Left renal pelvis (tissue), 4 donors: ENCODE data around the gene PSMA1. TPM values are rescaled to one million over a fixed set of nuclear protein-coding genes. Genes with fewer than 3 reads are reported as not detected.
"Not testable (repeated sequence)": the region's sequence is repeated elsewhere in the genome, so short reads cannot be mapped to it uniquely, and the experiment has no call there.

Source experiments
- DNase-seq, 4 donors: peaks; one replicate each; pipeline ENCODE4 v3.0.0-alpha.2; 2013; ENCODE audit warnings: low read depth in 4 of 4, low spot score in 3 of 4
- polyA plus RNA-seq, 4 donors: library from polyadenylated mRNA; unstranded; fragments of 120-200 nt; gene quantifications; one replicate each; pipeline ENCODE4 v1.2.1, GENCODE V29; 2013; ENCODE audit not compliant: insufficient read length in 4 of 4

The PSMA1 gene
- polyA plus RNA-seq, result 100 to 1,000 TPM; 157 to 210 (median 175) TPM

DNA sequence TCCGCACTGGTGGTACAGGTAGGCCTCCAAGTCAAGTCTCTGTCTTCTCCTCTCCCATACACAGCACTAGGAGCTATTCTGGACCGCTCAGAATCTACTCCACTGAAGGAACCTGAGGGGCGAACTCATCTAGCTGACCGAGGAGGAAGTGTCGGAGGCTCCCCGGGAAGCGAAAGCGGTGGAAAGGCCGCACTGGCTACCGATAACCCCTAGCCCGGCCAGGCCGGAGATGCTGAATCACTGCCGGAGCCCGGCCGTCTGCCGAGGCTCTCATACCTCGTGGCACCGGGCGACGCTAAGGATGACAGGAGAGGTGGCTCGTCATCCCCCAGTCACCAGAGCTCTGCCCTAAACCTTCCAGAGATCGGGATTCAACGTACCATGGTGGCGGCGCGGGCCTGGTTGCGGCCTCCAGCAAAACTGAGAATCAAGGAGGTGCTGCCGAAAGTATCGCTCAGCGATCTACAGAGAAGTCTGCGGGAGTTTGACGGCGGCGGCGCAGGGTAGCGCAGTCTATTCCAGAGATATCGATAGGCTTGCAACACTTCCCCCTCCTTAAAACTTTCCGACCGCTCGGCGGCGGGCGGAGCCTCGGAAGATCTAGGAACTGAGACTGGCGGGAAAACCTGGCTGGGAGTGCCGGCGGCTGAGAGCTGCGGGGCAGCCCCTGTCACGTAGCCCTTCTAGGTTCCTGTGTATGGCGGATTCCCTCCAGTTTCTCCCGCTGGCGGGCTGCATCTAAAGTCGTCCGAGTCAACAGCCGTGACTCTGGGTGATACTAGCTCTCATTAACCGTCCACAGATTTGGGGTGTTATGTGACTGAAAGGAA is at the start of gene PSMA1:
TSS of gene PSMA1 (minus strand) at position 470 of the 830 bp plus-strand sequence. CDS start at position 383, 87 bp downstream.
- DNase-seq, result peak; percentile 82 to 90 (median 88)

GRCh38 chr11:14569516-14569915 is 49.3 kb upstream of the PSMA1 start:
- DNase-seq, result not testable (repeated sequence)

DNA sequence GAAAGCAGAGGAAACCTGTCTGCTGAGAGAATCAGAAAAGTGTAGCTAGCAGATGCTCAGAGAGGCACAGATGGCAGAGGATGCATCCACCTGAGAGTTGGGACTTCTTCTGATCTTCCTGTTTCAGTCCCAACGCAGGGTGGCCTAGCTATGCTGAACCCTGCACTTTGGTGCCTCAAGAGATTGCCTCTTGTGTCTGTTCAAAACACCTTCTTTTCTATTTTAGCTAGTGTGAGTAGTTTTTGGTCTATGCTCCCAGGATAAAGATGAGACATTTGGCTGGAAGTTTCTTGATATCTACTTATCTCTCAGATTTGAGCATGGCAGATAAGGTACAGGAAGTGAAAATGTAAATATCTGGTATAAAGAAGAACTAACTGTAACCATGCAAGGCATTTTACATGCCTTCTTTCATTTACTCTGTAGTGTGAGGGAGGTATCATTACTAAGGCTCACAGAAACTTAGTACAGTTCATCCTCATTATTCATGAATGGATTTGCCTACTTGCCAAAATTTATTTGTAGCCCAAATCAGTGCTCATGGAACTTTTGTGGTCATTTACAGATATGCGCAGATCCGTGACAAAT is 47.0 kb upstream of the PSMA1 start:
- DNase-seq, result no peak

GRCh38 chr11:14566331-14567063 is 46.3 kb upstream of the PSMA1 start:
- no peak for DNase-seq

DNA sequence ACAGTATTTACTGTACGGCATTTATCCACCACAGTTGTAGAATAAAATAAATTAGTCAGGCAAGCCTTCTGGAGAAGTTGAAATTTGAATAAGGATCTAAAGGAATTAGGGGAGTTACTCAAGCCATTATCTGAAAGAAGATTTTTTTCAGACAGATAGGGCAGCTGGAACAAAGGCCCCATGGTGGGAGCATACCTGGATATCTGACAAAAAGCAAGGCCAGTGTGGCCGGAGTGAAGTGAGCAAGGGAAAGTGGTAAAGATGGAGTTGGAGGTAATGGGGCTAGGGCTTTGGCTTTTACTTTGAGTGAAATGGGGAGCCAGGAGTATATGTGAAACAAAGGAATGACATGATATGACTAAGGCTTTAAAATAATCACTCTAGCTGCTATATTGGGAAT is 45.7 kb upstream of the PSMA1 start:
- no peak for DNase-seq

DNA sequence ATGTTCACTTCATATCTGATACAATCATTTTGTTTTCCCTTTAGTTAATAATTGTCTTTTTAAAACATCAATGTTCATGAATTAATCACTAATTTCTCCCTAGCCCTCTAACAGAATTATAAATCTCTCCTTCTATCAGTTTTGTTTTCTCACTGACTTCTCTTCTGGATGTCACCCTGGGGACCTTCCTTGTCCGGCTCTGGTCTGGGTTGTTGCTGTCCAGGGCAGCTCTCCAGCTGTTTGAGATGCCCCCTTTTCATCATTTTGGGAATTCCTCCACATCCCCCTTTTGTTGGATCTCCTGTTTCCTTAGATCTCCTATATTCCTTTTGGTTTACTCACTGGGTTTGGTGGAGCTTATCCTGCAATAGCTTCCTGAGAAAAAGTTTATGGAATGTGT is 35.6 kb upstream of the PSMA1 start:
- DNase-seq, result no peak

GRCh38 chr11:14554959-14555358 is 34.8 kb upstream of the PSMA1 start:
- no peak for DNase-seq

DNA sequence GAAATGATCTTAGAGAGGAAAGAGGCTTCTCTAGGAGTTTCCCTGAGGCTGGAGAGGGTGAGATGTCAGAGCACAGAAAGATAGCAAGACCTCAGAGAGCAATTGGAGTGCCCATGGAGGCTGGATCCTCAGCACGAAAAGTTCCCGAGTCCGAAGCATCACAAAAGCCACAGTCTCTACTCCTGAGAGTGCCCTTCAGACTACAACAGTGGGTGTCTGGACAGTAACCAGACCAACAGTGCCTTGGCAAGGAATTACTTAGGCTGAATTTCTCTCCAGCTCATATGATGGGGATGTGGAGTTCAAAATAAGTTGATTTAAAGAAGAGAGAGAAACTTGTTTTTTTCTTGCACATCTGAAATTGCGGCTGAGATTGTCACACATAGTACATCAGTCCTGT is 31.9 kb upstream of the PSMA1 start:
- DNase-seq, result no peak

DNA sequence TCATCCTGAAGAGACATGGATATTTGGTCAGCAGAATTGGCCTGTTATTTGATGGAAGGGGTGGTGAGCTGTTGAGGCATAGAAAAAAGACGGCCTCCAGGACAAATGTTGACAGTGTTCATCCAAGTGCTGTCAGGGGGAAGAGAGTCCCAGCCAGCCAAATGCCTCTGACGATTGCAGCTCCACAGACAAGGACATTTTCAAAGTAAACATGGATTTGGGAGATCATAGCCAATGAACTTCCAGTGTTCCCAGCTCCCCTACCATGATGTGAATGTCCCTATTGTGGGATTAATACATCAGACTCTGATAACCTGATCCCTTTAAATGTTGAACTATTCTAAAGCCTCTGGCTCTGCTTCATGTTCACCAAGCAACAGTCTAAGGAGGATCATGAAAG is 31.2 kb upstream of the PSMA1 start:
- no peak for DNase-seq

DNA sequence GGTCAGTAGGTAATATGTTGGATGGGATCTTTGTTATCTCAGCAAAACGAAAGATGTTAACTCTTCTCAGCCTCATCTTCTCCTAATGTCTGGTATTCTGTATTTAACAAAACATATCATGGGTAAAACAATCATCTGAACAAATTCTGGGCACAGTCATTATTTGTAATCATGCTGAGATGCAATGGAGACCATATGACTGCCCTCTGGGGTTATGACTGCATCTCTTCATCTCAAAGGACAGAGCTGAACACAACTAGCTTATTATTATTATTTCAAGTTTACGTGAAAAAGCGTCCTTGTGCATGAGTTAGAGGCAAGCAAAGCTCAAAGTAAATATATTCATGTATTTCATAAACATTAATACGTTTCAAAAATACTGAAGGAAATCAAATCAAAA is 29.7 kb upstream of the PSMA1 start:
- DNase-seq, result no peak

DNA sequence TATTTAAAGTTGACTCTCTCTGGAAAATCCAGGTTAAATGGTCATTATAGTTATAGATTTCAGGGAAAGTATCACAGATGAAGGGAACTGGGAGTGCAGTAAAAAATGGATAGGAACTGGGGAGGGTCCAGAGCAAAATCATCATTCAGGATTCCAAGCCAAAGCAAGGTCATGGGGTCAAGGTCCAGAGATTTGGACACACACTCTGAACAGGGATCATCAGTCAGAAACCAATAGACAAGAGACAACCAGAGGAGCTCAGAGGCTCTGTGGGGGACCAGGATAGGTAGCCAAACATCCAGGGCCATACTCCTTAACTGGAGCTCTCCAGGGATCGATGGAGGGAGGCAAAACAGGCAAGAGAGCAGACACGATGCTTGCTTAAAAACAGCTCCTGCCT is 27.3 kb upstream of the PSMA1 start:
- no peak for DNase-seq

GRCh38 chr11:14546672-14547071 is 26.5 kb upstream of the PSMA1 start:
- no peak for DNase-seq

DNA sequence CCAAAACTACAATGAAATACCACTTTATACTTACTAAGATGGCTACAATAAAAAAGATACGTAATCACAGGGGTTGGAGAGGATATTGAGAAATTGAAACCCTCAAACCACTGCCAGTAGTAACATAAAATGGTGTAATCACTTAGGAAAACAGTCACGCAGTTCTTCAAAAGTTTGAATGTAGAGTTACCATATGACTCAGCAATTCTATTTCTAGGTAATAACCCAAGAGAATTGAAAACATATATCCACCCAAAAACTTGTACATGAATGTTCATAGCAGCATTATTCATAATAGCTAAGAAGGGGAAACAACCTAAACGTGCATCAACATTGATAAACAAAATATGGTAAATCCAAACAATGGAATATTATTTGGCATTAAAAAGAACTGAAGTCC is 24.4 kb upstream of the PSMA1 start:
- DNase-seq, result no peak

GRCh38 chr11:14543260-14543659 is 23.1 kb upstream of the PSMA1 start:
- no peak for DNase-seq

- no peak for DNase-seq
These were observed 22.1 kb upstream of the PSMA1 start for GRCh38 chr11:14542324-14542723.

DNA sequence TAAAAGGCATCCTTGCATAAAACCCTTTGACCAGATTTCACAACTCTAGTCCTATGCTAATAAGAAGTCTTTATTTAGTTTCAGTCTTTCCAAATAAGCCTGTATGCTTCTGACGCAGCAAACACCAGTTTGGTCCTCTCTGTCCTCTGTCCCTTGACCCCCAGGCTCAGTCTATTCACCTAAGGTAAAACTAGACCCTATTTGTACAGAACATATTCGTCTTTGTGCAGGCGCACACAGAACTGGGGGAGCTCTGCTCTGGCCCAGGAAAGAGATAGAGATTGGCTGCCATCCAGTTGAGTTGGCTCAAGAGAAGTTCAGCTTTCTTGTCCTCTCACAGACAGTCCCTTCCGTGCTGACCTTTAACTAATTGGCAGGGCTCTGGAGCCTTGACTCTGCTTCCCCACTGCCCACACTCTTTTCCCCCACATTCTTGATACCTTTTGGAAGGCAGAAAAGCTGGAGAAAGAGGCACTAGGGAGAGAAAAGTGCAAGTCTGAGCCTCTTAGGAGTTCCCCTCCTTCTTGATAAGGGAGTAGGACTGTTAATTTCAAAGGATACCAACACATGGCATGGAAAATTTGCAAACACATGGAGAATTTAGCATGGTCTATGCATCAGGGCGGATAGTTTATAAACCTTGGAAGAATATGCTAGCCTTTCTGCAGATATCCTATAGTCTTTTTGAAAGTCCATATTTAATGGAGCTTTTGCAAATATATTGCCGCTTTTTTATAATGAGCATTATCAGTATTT is 21.2 kb upstream of the PSMA1 start:
- DNase-seq, result no peak

GRCh38 chr11:14539982-14540421 is 19.8 kb upstream of the PSMA1 start:
- DNase-seq, result no peak

GRCh38 chr11:14538926-14539554 is 18.9 kb upstream of the PSMA1 start:
- no peak for DNase-seq

DNA sequence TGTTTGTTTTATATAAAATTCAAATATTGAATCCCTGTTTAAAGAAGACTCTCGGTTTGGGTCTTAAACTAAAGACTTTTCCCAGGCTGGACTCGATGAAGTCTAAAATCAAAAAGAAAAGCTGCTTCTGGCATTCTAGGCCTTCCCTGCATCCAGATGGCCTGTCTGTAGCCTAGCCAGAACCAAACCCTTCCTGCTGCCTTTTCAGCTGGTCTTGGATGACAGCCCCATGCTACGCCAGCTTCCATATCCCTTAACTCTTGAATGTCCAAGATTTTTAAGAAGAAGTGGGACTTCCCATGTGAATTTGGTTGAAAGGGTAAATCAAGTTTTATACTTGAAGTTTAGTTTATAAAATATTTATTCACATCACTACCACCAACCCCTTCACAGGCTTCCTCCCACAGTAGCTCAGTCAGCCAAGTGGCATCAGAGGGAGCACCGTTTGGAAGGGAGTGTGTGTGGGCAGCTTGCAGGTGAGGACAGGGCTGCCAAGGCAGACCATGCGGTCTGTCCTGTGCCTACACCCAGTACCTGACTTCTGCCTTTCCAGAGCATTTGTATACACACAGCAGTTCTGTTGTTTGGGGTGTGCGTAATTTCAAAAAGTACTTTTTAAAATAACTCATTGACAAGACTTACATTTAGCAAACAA is 18.2 kb upstream of the PSMA1 start:
- no peak for DNase-seq

DNA sequence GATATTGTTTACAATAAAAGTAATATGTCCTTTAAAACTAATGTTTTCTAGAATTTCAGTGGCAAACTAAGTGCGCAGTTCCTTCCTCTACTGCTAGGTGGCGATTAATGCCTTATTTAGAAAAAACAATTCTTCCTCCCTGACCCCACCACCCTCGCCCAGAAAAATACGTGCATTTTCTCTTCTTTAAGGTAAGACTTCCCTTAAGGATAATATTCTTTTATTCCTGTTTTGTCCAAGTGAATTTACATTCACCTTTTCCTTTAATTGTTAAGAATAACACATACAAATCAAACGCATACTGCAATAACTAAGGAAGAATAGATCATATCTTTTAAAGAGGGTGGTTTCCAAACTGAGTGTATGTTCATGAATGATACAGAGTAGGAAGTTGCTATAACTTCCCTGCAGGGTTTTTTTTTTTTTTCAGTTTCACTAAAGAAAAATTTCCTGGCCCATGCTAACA is 17.0 kb upstream of the PSMA1 start:
- peak in 1 of 4 donors; percentile 7 for DNase-seq
